Activated CD8-positive, alpha-beta memory T cell treated with anti-CD3 and anti-CD28 coated beads, Interleukin-2, amount 50 U/mL, for 1 hour (primary cell): ENCODE measurements around the gene KCNQ1.

Experiments used
- DNase-seq: peaks from one replicate; pipeline ENCODE4 v3.0.0-alpha.2; 2020; ENCODE audit errors: extremely low read depth

The KCNQ1 gene

DNA sequence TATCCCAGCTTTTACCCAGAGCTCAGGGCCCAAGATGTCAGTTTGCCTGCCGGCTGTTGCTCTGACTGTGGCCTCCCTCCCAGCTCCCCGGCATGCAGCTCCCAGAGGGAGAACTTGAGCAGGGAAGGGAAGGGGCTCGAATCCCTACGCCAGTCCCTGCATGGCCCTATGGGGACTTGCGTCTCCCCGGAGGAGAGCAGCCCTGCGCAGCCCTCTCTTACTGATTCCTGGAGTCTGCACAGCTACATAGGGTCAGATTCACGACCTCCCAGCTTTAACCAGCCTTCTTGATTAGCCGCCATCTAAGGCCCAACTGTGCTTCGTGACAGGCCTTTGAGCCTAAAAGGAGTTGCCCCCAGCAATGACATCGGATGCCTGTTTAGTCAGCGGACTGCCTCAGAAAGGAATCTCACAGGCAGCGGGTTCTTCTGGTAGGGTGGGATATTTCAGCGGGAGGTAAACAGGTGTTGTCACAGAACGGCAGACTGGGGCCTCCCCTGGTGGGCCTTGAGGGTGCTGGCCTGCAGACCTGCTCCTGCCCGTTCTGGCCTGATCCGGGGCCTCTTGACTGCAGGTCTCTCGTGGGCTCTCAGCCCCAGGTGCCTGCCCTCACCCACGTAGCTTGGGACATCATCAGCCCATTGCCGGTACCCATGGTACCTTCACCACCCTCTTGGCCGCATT is 298.8 kb downstream of the KCNQ1 start:
- no peak for DNase-seq

DNA sequence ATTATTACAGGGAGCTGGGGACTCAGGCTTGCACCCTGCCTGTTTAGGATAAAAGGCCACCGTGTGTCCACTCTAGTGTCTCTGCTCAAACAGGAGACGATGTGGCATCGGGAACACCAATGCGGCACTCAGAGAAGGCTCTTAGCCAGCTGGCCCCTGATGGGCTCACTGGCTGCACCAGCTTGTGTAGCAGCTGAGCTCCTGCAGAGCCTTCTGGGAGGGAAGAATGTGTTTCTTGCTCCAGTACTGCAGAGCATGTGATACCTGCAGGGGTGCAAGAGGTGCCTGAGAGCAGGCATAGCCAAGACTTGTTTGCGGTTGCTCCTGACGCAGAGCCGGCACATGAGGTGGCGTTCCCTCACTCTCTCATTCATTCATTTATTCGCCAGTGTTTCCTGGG is 299.4 kb downstream of the KCNQ1 start:
- no peak for DNase-seq

DNA sequence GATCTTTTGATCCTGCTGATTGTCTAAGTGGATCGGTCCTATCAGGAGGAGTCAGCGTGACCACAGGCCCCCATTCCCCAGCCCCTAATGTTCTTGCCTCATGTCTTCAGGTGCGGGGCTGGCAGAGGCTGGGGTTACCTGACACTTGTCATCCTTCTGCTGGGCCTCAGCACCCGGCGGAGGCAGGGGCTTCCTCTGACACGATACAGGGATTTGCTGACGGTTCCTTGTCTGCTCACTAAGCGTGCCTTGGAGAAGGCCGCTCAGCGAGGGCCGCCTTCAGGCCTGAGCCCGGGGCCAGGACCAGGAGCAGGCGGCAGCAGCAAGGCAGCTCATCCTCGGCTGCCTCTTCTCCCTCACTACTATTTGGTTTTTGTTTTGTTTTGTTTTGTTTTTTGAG is 300.7 kb downstream of the KCNQ1 start:
- no peak for DNase-seq

DNA sequence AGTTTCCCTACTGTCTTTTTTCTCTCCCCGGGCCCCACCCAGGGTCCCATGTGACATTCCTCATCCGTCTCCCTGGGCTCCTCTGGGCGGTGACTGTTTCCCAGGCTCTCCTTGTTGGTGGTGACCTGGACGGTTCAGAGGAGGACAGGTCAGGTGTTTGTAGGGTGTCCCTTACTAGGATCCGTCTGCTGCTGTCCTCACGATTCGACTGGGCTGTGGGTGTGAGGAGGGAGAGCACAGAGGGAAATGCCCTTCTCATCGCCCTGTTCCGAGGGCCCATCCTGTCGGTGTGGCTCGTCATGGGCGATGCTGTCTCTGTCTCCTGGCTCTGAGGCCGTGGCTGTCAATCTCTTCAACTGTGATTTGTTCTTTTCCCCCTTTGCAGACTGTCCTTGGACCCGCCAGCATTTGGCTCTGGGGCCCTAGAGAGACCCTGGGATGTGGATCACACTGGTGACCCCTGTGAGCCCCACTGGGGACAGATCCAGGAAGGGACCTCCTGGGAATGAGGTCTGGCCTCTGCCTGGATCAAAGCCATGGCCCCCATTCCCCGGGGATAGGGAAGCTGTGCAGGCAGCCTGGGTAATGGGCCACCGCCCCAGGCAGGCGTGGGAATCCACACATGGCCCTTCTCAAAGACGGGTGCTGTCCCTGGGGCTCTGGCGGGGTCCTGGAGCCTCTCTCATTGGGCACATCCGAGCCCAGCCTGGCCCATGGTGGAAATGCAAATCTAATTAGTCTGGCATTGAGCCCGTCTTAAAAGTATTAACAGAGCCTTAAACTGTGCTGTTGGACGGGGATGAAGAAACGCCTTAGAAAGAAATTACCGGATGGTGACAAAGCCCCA is 301.8 kb downstream of the KCNQ1 start:
- DNase-seq: no peak

DNA sequence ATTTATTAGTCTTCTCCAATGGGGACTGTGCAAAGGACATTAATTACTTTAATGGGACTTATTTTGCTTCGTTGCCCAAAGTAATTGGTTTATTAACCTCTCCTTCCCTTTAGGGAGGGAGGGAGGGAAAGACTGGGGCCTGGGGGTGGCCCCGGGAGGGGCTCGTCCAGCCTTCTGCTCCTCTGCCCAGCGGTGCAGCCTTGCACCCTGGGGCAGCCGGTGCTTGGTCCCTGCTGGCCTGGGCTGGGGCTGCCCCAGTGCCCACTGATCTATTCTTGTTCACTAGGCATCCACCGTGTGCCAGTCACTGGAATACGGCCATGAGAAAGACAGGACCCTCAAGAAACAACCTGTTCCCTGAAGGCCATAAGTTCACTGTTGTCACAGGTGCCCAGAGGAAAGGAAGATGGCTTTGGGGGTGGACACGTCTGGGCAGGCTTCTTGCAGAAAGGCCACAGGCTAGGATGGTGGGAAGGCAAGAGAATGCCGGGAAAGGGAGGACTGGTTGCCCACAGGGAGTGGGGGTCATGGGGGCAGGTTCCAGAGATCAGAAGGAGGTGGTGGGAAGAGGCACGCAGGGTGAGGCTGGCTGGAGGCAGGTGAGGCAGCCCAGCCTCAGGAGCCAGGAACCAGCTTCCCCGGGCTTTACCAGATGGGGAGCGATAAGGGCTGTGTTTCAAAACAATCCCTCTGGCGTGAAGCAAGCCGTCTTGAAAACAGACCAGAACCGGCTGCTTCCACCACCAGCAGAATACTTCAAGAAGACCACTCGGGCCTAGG is 302.6 kb downstream of the KCNQ1 start:
- no peak for DNase-seq

DNA sequence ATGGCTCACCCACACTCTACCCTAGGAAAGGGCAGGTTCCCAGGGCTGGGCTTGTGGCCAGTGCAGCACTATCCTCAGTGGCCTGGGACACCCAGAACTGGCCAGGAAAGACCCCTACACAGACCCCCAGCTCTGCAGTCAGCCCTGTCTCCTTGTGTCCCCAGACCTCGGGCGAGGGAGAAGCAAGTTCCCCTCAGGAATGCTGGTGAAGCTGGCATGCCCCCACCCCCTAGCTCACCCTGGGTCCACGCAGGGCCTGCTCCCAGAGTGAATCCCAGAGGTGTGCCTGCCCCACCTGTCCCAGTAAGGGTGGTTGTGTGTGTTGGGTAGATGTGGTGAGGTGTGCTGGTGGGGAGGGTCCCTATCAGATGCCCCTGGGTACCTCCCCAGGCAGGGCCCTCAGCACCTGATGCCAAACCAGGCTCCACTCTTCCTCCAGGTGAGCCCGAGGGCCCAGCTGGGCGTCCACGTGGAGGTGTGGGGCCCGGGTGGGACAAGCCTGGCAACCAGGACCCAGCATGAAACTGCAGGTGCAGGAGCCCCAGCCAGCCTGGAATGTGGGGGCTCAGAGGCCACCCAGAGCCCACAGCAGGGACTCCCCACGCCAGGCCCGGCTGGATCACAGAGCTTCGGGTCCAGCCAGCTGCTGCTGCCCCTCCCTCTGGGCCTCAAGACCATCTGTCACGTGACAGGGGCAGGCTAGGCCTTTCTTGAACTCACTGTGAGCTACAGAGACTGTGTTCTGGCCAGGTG is 303.4 kb downstream of the KCNQ1 start:
- no peak for DNase-seq

DNA sequence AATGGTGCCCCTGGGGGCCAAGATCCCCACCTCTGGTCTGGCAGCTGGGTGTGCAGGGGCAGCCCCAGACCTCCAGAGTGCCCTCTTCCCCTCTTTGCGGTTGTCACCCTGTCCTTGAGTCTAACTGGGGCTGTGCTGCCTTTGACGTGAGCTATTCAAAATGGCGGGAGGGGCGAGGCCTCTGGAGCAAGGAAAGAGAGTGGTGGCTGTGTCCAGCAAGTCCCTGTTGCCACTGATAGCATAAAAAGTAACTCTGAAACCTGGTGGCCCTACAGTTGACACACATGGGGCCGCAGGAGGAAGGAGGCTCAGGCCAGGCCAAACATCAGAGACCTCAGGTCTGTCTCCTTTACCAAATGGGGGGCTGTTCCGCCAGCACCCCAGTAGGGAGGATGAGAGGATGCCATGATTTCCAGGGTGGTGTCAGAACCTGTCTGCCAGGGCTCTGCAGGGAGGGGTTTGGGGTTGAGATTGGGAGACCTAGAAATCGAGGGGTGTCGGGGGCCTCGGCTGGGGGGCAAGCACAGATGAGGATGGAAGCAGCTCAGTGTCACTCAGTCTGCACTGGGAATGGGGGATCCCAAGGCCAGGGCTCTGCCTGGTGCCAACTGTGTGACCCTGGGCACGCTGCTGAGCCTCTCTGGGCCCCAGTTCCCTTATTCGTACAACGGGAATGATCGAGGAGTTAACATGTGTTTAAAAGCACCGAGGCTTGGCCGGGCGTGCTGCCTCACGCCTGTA is 304.2 kb downstream of the KCNQ1 start:
- no peak for DNase-seq

DNA sequence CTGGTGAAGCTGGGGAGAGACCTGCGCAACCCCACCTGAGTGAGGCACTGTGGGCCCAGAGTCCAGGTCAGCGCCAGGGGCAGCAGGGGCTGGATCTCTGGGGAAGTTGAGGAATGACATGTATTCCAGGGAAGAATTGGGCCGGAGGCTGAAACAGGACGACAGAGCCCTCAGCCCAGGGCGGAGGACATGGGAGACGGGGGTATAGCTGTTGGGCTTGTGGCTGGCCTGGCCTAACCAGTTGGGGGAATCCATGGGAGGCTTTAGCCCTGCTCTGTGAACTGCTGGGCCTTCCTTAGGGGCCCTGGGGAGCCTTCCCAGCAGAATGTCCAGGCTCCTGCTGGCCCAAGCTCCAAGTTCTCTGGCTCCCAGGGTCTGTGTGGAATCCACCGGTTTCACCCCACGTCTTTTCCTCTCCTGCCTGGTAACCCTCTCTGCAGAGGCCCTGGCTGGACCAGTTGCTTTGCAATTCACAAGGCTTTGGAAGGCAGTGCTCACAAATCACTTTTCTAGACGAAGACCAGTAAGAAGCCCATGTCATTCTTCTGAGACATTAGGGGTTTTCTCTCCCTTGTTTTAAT is 305.4 kb downstream of the KCNQ1 start:
- no peak for DNase-seq

DNA sequence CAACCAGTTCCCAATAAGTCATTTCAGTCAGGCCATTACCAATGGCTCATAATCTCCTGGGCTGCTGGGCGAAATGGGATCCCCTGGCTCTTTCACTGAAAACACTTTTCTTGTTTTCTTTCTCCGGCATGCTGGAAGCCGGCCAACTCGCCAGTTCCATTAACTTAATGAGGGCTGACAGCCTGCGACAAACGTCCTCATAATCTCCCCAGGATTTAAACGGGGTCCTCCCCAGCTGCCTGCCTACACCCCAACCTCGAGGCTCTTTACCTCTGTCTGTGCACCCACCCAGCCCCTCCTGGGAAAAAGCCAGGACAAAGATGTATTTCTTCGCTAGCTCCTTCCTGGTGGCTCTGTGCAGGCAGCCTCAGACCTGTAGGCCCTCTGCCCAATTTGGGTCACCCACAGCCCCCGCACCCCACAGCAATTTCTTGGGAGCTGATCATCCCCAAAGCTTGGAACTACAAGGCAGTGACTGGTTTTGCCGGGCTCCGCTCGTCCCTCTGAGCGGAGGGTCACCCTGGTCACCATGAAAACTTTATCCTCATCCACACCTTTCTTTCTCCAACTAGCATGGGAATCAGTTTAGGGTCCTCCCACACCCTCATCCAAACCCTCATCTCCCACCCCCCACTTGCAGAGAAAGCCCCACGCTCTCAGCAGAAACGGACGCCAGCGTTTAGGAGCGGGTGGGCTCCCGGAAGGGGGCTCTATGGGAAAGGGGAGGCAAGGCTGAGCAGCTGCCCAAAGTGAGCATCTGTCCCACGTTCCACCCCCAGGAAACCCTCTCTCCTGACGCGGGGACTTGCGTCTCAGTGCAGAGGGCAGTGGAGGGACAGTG is 306.1 kb downstream of the KCNQ1 start:
- DNase-seq: no peak

DNA sequence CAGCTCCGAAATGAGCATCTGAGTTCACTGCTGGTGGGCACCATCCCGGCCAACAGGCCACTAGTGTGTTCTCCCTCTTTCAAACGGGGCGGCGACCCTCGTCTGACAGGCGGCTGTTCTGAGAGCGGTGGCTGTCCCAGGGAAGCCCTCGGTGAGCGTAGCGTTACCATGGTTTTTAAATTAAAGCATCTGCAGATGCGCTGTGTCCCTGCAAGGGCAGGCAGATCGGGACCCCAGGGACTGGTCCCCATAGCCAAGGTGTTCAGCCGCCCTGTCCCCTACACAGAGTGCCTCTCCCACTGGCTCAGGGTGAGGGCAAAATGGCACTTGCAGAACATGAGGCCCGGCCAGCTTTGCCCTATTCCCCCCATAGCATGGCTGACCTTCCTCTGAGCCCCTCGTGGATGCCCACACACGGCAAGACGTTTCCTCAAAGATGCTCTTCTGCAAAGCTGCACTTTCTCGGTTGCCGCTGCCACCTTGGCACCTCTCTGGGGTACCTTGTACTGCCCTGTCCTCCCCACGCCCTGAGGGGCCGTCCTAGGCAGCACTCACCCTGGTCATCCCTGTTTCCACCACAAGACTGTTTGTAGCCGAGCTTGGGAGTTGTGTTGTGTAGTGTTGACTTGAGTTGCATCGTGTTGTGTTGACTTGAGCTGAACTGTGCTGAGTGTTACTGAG is 306.9 kb downstream of the KCNQ1 start:
- no peak for DNase-seq

DNA sequence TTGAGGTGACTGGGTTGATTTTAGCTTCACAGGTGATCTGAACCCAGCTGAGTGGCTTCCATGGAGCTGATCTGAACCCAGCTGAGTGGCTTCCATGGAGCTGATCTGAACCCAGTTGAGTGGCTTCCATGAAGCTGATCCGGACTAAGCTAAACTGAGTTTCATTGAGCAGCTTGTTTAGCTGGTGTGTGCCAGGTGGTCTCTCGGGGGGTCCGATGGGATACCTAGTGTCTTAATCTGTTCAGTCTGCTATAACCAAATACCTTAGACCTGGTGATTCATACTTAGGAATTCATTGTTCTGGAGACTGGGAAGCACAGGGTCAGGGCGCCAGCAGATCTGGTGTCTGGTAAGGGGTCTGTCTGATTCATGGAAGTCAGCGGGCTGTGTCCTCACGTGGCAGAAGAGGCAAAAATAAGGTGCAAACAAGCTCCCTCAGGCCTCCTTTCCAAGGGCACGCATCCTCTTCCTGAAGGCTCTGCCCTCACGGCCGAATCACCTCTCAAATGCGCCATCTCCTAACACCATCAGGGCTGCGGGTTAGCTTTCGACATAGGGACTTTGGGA is 307.5 kb downstream of the KCNQ1 start:
- no peak for DNase-seq

DNA sequence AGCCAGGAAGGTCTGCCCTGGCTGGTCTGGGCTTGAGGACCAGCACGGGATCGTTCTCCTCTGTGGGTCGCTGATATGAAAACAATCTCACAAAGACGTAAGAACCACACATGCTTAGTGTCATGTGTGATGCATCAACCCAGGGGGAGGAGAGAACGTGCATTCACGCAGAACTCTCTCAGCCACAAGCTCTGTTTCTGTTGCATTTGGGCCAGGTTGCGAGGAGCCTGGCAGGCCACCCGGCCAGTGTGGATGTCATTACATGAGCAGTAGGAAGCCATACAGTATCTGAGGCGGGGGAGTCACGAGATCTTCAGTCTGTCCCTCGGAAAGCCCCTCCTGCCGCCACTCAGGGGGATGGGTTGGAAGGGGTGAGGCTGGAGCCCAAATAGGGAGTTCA is 308.1 kb downstream of the KCNQ1 start:
- DNase-seq: no peak

DNA sequence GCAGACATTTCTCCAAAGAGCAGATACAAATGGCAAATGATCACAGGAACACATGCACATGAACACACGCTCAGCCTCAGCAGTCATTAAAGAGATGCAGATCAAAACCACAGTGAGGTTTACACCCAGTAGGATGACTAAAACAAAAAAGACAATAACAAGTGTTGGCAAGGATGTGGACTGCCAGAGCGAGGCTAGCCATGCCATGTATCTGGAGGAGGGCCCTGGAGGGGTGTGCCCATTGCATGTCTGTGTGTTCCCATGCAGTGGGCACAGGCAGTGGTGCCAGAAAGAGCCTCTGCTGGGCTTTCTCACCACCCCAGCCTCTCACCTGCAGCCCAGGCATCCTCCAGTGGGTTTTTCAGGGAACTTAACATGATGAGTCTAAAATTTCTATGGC is 309.2 kb downstream of the KCNQ1 start:
- no peak for DNase-seq

DNA sequence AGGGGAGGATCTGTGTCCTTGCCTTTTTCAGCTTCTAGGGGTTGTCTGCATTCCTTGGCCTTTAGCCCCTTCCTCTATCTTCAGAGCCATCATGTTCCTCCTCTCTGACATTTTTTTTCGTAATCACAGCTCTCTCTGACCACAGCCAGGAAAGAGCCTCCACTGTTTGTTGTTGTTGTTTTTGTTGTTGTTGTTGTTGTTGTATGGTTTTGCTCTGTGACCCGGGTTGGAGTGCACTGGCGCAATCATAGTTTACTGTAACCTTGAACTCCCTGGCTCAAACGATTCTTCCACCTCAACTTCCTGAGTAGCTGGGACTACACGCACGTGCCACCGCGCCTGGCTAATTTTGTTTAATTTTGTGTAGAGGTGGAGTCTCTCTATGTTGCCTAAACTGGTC is 310.3 kb downstream of the KCNQ1 start:
- no peak for DNase-seq

DNA sequence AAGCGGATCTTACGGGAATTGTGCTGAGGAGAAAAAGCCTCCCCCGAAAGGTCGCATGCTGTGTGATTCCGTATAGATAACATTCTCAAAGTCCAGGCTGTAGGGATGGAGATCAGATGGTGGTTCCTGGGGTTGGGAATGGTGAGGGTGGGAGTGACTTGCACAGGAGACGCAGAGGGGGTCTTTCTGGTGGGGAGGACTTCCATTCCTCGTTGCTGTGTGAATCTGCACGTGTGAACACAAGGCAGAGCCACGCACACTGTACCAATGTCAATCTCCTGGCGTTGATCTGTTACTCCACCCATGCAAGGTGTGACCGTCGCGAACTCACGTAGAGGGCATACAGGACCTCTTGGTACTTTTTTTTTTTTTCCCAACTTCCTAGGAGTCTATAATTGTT is 313.9 kb downstream of the KCNQ1 start:
- no peak for DNase-seq

DNA sequence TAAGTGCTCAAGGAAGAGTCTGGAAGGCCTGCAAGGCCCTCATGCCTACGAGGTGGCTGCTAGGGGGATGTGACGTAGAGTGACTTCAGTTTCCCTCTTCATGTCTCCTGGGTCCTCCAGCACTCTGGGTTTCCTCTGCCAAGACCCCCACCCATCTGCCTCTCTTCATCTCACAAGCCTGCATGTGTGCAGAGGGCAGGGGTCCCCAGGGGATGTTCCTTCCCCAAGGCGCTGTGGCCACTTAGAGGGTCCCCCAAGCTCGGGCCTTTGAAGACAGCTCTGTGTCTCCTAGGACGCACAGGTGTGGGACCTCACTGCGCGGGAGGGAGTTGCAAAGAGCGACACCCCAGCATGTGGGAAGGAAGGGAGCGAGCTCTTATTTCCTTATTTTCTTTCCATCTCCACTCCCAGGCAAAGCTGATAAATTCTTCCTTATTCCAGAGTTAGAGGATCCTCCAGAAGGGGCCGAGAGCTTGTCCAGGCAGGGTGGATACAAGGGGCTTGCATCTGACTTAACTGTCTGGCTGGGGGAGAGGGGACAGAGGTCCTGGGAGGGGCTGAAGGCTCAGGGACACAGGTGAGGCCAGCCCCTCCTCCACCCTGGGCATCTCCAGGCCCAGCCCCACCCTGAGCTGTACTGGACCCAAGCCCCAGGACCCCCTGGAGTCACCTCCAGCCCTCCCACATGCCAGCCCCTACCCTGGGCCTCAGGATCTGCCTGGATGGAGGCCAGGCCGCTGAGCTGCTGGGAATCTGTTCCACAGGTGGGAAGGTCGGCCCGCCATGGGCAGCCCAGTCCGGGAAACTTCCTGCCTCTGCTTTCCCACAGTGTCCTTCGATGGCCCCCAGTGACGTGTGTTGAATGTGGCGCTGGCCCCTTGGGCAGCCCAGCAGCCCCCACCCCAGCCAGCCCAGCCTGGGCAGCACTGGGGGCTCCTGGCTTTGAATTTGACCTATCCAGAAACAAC is 314.7 kb downstream of the KCNQ1 start:
- no peak for DNase-seq

DNA sequence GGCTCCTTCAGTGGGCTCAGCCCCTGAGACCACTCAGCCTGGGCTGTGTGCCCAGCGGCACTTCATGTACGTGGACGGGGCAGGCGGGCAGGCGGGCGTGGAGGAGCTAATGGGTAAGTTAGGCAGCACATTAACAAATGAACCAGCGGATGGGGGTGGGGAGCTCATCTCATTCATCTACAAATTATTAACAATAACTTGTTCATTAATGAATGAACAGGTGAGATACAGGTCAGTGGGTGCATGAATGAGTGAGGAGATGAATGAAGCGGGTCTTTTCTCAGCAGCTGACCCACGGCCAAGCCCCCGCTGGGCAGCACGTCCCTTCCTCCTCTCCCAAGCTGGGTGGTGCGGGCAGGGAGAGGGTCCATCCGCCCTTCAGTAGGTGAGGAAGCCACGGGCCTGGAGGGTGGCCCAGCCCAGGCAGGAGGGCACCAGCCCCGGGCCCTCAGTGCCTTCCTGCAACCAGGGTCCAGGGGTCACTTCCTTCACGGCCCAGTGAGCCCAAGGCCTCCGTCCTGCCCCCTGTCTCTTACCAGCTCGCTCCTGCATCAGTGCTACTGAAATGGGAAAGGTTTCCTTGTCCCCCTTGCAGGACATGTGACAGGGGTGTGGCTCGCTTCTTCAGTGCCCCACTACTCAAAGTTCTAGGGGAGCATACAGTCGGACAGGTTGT is 315.5 kb downstream of the KCNQ1 start:
- DNase-seq: no peak
